GM21786 (cell line): ENCODE results near the gene F11.
"Not testable (repeated sequence)": the region's sequence is repeated elsewhere in the genome, so short reads cannot be mapped to it uniquely, and the experiment has no call there.

Source experiments
- ATAC-seq: cut with Tn5 transposase; IDR thresholded peaks from one replicate; pipeline ENCODE4 v1.9.1; 2021; ENCODE audit not compliant: unreplicated experiment

F11 gene

GRCh38 chr4:186298031-186298647, 32.1 kb downstream of the F11 start:
- ATAC-seq, result no peak

DNA sequence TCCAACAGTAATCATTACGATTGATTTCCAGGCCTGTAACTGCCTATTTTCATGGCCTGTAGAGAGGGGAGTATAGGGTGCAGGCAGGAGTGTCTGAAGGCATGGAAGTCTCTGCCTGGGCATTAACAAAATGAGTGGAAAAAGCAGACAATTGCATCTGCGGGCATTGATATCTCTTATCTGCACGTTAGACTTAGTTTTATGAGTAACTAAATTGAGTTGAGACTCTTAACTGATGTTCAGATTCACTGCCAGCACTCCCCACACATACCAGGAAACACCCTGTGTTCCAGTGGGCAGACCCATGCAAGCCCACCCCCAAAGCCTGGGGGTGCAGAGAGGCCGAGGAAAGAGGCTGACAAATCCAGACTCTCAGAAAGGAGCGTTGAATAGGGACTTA, 33.3 kb downstream of the F11 start:
- no peak for ATAC-seq

- ATAC-seq, result no peak
Observed at GRCh38 chr4:186300659-186301390, 34.8 kb downstream of the F11 start.

GRCh38 chr4:186304216-186304615, 38.2 kb downstream of the F11 start:
- no peak for ATAC-seq

DNA sequence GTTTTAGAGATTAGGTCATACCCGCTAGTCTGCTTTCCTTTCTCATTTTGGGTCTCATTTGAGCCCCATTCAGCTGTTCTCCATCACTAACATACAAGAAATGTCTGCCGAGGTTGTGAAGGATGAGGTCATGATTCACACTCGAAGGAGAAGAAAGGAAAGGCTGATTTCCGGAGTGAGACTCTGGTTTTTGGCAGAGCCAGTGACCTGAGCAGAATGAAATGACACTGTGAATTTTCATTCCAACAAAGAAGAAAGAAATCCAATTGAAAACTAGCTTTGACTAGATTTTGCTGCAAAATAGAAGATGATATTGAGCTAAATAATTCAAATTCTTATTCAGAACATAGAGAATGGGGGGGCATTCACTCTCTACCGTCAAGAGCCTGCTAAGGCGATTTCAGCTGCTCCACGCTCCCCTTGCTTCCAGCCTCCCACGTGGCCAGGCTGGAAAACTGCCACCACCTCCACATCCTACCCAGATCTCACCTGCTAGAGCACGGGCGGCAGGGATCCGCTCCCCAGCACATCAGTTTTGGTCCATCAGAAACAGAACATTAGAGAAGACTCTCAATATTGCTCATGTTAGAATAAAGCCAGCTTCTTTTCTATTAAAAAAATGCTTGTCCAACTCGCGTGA, 39.0 kb downstream of the F11 start:
- no peak for ATAC-seq

- no peak for ATAC-seq
Observed at GRCh38 chr4:186307497-186307896, 41.5 kb downstream of the F11 start.

- ATAC-seq, result no peak
Observed at GRCh38 chr4:186307916-186308315, 41.9 kb downstream of the F11 start.

DNA sequence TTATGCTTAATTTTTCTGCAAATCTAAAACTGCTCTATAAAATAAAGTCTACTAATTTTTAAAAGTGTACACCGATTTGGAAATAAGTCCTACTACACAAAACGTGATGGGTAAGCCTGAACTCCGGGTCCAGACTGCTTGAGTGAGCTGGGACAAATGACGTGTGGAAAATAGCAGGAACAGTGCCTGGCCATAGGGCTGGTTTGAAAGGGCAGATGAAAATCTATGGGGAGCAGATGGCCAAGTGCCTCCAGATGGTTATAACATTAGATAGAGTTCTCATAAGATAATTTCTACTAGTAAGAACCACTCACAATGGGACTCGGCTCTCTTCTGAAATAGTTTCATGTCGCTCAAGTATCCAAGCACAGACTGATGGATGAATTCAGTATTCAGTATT, 52.5 kb downstream of the F11 start:
- ATAC-seq, result no peak

- not testable (repeated sequence) for ATAC-seq
Observed at GRCh38 chr4:186324660-186325059, 58.7 kb downstream of the F11 start.

GRCh38 chr4:186326391-186326790, 60.4 kb downstream of the F11 start:
- no peak for ATAC-seq

GRCh38 chr4:186329372-186329771, 63.4 kb downstream of the F11 start:
- ATAC-seq, result no peak

DNA sequence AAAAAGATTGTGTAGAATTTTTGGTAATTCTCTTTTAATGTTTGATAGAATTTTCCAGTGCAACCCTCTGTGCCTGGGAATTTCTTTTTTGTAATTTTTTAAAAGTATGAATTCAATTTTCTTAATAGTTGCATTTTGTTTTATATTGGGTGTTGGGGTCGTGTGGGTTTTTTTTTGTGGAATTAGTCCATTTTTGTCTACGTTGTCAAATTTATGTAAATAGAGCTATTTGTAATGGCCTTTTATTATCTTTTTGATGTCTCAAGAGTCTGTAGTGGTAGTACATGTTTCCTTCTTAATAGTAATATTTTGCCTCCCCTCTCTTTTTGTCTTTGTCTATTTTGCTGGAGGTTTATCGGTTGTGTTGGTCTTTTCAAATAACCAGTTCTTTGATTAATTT, 64.4 kb downstream of the F11 start:
- ATAC-seq, result no peak

- no peak for ATAC-seq
Observed at GRCh38 chr4:186335793-186336192, 69.8 kb downstream of the F11 start.
